Glutamatergic neuron (in vitro differentiated cells): ENCODE measurements around the gene MYO5B. TPM values are rescaled to one million over a fixed set of nuclear protein-coding genes. Genes with fewer than 3 reads are reported as not detected.

Source experiments
- DNase-seq: peaks from one replicate; pipeline ENCODE4 v3.0.0; 2022
- H3K27ac Mint-ChIP-seq: one replicate; pipeline ENCODE4 v1.8.0; 2020; ENCODE audit warnings: mild to moderate bottlenecking, mixed read lengths, inconsistent platforms; ENCODE audit not compliant: unreplicated experiment
- H3K27me3 Mint-ChIP-seq: one replicate; pipeline ENCODE4 v1.8.0; 2020; ENCODE audit warnings: mild to moderate bottlenecking, moderate library complexity, mixed read lengths, inconsistent platforms; ENCODE audit not compliant: unreplicated experiment
- H3K36me3 Mint-ChIP-seq: one replicate; pipeline ENCODE4 v1.8.0; 2020; ENCODE audit warnings: mild to moderate bottlenecking, mixed read lengths, inconsistent platforms; ENCODE audit not compliant: unreplicated experiment
- H3K4me1 Mint-ChIP-seq: one replicate; pipeline ENCODE4 v1.8.0; 2020; ENCODE audit warnings: mild to moderate bottlenecking, low read depth, mixed read lengths, inconsistent platforms; ENCODE audit not compliant: unreplicated experiment
- H3K4me3 Mint-ChIP-seq: one replicate; pipeline ENCODE4 v1.8.0; 2020; ENCODE audit warnings: mild to moderate bottlenecking, mixed read lengths, inconsistent platforms; ENCODE audit not compliant: unreplicated experiment
- H3K9me3 Mint-ChIP-seq: one replicate; pipeline ENCODE4 v1.8.0; 2020; ENCODE audit warnings: mild to moderate bottlenecking, moderate library complexity, mixed read lengths, inconsistent platforms; ENCODE audit not compliant: unreplicated experiment
- CTCF ChIP-seq: fragments of 200-600 bp; sonication (generic); IDR thresholded peaks from one replicate; pipeline ENCODE4 v1.5.0; 2021; ENCODE audit not compliant: partially characterized antibody, unreplicated experiment
- total RNA-seq: library from RNA; stranded (reverse); fragmentation: NEBNext Ultra II Directional; extraction: Animal tissue kit (Norgen Biotek cat#: 25700); gene quantifications from one replicate; pipeline ENCODE4 v1.2.1, GENCODE V29; 2021; ENCODE audit not compliant: unreplicated experiment

The MYO5B gene
- total RNA-seq, 1 donor from 2014 or later, result 2.7 TPM

DNA sequence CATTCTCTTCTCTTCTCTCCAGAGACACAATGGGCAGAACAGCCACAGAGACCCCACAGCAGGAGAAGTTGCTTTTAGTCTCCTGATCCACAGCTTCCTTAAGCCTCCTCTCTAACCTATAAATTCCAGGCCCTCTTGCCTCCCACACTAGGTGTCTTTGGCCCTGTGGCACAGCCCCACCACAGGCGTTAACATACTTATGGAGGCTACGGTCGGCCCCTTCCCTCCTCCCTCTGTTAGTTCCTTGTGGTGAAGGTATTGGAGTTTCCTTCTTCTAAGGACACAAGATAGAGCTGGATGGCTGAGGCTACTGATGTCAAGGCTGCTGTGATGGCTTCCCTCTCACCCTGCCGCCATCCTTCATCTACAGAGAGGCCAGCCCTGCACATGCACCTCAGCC, 258.1 kb downstream of the MYO5B start:
- H3K9me3 Mint-ChIP-seq, result peaks cover 2% of the 10 kb centered on the region

DNA sequence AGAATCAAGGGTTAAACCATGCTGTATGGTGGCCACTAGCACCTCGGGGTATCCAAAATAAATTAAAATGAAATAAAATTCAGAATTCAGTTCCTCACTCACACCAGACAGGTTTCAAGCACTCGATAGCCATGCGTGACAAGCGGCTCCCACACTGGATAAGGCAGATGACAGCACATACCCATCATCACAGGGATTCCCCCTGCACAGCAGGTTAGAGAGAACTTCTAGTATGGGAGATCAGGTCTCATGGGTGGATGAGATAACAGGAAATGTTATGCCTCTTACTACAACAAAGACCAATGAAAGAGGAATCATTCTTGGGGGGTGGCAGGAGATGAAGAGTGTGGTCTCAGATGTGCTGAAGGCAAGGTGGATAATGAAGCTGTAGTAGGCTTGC, 259.7 kb downstream of the MYO5B start:
- H3K4me3 Mint-ChIP-seq, result no peak overlapping the region
- no peak overlapping the region for H3K27ac Mint-ChIP-seq
- TF ChIP-seq CTCF, result no peak
- H3K4me1 Mint-ChIP-seq, result peaks cover 34% of the 10 kb centered on the region
- no peaks in the 10 kb centered on the region for H3K36me3 Mint-ChIP-seq
- H3K27me3 Mint-ChIP-seq, result peaks cover 7% of the 10 kb centered on the region
- DNase-seq, result no peak
- peaks cover 2% of the 10 kb centered on the region for H3K9me3 Mint-ChIP-seq

More for the DNA sequence above, 258.1 kb downstream of the MYO5B start:
- no peak overlapping the region for H3K27ac Mint-ChIP-seq
- TF ChIP-seq CTCF, result no peak
- no peaks in the 10 kb centered on the region for H3K36me3 Mint-ChIP-seq
- peaks cover 34% of the 10 kb centered on the region for H3K4me1 Mint-ChIP-seq
- no peak overlapping the region for H3K4me3 Mint-ChIP-seq
- DNase-seq, result no peak
- peaks cover 5% of the 10 kb centered on the region for H3K27me3 Mint-ChIP-seq

DNA sequence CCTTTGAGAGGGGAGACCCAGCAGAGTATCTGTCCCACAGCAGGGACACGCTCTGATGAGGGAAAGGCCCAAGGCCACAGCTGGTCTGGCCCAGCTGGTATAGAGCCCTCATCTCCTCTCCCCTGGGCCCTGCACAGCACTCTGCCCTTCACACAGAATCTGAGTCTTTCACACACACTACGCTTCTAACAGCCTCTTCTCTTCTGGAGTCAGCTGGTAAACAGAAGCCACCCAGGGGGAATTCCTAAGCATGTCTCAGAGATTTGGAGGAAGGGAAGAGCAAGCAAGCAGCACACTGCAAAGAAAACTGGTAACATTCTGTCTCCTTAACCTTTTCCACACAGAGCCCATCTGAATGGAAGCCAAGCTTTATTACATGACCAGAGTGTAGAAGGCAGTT, 260.5 kb downstream of the MYO5B start:
- DNase-seq, result peak; percentile 63
- Mint-ChIP-seq H3K4me3 (peak overlapping the region; percentile 21), H3K36me3 (no peaks in the 10 kb centered on the region), H3K4me1 (peaks cover 36% of the 10 kb centered on the region), H3K27me3 (peaks cover 10% of the 10 kb centered on the region), H3K9me3 (peaks cover 2% of the 10 kb centered on the region), H3K27ac (no peak overlapping the region)
- no peak for TF ChIP-seq CTCF

DNA sequence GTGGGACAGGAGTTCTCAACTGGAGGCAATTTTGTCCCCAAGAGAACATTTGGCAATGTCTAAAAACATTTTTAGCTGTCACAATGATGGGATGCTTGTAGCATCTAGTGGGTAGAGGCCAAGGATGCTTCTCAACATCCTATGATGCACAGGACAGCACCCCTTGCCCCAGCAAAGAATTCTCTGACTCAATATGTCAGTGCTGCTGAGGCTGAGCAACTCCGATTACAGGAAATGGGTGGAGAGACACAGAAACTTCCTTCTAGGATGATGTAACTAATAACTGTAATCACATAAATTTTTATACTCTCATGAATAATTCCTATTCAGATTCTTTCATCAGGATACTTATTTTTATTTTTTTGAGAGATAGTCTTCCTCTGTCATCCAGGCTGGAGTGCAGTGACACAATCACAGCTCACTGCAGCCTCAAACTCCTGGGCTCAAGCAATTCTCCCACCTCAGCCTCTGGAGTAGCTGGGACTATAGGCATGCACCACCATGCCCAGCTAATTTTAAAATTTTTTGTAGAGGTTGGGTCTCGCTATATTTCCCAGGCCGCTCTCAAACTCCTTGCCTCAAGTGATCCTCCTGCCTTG, 261.3 kb downstream of the MYO5B start:
- TF ChIP-seq CTCF, result no peak
- no peak overlapping the region for H3K27ac Mint-ChIP-seq
- H3K36me3 Mint-ChIP-seq, result no peaks in the 10 kb centered on the region
- DNase-seq, result no peak
- no peak overlapping the region for H3K4me3 Mint-ChIP-seq
- H3K27me3 Mint-ChIP-seq, result peaks cover 10% of the 10 kb centered on the region
- H3K9me3 Mint-ChIP-seq, result peaks cover 2% of the 10 kb centered on the region
- H3K4me1 Mint-ChIP-seq, result peaks cover 36% of the 10 kb centered on the region

- no peak for TF ChIP-seq CTCF
- no peak for DNase-seq
- peaks cover 12% of the 10 kb centered on the region for H3K27me3 Mint-ChIP-seq
- H3K4me1 Mint-ChIP-seq, result peaks cover 36% of the 10 kb centered on the region
- H3K4me3 Mint-ChIP-seq, result no peak overlapping the region
- no peak overlapping the region for H3K27ac Mint-ChIP-seq
- H3K36me3 Mint-ChIP-seq, result no peaks in the 10 kb centered on the region
- peaks cover 2% of the 10 kb centered on the region for H3K9me3 Mint-ChIP-seq
Measured at GRCh38 chr18:49931760-49932159, 263.2 kb downstream of the MYO5B start.
